Right atrium auricular region (tissue), 2 donors: Measurements from ENCODE around the gene USP36. TPM values are rescaled to one million over a fixed set of nuclear protein-coding genes. Genes with fewer than 3 reads are reported as not detected.

Experiments used
- DNase-seq: peaks from one replicate; pipeline ENCODE4 v3.0.0-alpha.2; 2019; ENCODE audit warnings: low spot score
- H3K27ac ChIP-seq, 2 donors: fragments of 200-600 bp; sonication (generic); 1 replicate in 1 of 2; 2 replicates in 1 of 2; pipeline ENCODE4 v1.5.1; 2016 to 2019
- H3K27me3 ChIP-seq, 2 donors: fragments of 200-600 bp; sonication (generic); one replicate each; pipeline versions ENCODE4 v1.5.1 to v1.6.0; 2017 to 2019
- H3K36me3 ChIP-seq: fragments of 200-600 bp; sonication (generic); one replicate; pipeline ENCODE4 v1.5.1; 2016
- H3K4me1 ChIP-seq, 2 donors: fragments of 200-600 bp; sonication (generic); one replicate each; pipeline versions ENCODE4 v1.5.1 to v1.6.0; 2017 to 2019
- H3K4me3 ChIP-seq, 2 donors: fragments of 200-600 bp; sonication (generic); 1 replicate in 1 of 2; 2 replicates in 1 of 2; pipeline ENCODE4 v1.5.1; 2017 to 2019; ENCODE audit warnings: mild to moderate bottlenecking in 1 of 2, moderate library complexity in 1 of 2
- H3K9me3 ChIP-seq, 2 donors: fragments of 200-600 bp; sonication (generic); one replicate each; pipeline ENCODE4 v1.5.1; 2019
- total RNA-seq, 2 donors: library from RNA; depleted of rRNA; stranded (reverse); fragments of >200 nt; gene quantifications; one replicate each; pipeline ENCODE4 v1.1.0, GENCODE V29; 2016
- TF ChIP-seq, protein P1 (sequence below), 2 donors: fragments of 200-600 bp; sonication (generic); IDR thresholded peaks; one replicate each; pipeline ENCODE4 v1.5.1; 2019; ENCODE audit warnings: antibody characterized with exemption in 2 of 2

USP36 gene
- total RNA-seq, 2 donors from 2014 or later = 15.4 to 18.1 TPM

DNA sequence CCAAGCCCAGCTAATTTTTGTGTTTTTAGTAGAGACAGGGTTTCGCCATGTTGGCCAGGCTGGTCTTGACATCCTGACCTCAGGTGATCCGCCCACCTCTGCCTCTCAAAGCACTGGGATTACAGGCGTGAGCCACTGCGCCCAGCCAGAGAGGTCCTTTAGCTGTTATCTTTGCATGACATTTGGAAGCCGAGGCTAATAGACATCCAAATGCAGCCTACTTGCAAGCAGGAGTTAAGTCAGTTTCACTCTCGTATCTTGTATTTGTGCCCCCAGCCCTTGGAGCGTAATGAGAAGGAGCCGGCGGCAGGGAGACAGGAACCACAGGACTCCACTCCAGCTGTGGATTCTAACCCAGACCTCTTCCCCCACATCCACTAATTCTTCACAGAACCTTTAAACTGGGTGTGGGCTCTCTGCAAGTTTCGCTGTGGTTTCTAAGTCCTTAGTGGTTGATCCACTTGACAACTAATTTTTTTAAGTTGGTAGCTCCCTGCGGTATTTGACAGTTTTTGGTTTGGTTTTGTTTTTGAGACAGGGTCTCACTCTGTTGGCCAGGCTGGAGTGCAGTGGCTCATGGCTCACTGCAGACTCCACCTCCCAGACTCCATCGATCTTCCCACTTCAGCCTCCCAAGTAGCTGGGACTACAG lies 55.5 kb downstream of the USP36 start:
- peaks cover 0 to 30% of the 10 kb centered on the region in 2 donors for H3K4me1 ChIP-seq

DNA sequence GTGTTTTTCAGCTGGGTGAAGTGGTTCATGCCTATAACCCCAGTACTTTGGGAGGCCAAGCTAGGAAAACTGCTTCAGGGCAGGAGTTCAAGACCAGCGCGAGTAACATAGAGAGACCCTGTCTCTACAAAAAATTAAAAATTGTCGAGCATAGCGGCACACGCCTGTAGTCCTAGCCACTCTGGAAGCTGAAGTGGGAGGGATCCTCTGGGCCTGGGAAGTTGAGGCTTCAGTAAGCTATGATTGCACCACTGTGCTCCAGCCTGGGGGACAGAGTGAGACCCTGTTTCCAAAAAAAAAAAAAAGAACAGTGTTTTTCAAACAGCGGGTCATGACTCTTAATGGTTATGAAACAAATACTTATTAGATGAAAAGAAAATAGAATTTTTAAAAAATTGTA lies 56.3 kb downstream of the USP36 start:
- no peak for DNase-seq
- TF ChIP-seq, protein P1, sequence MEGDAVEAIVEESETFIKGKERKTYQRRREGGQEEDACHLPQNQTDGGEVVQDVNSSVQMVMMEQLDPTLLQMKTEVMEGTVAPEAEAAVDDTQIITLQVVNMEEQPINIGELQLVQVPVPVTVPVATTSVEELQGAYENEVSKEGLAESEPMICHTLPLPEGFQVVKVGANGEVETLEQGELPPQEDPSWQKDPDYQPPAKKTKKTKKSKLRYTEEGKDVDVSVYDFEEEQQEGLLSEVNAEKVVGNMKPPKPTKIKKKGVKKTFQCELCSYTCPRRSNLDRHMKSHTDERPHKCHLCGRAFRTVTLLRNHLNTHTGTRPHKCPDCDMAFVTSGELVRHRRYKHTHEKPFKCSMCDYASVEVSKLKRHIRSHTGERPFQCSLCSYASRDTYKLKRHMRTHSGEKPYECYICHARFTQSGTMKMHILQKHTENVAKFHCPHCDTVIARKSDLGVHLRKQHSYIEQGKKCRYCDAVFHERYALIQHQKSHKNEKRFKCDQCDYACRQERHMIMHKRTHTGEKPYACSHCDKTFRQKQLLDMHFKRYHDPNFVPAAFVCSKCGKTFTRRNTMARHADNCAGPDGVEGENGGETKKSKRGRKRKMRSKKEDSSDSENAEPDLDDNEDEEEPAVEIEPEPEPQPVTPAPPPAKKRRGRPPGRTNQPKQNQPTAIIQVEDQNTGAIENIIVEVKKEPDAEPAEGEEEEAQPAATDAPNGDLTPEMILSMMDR (IDR thresholded peaks at IDR 0.05) = no peak
- Histone ChIP-seq H3K4me1 (peaks cover 0 to 29% of the 10 kb centered on the region in 2 donors), H3K9me3 (no peaks in the 10 kb centered on the region), H3K36me3 (no peaks in the 10 kb centered on the region), H3K27ac (no peak overlapping the region), H3K27me3 (no peaks in the 10 kb centered on the region), H3K4me3 (no peak overlapping the region)

More for the DNA sequence above, 55.5 kb downstream of the USP36 start:
- TF ChIP-seq, protein P1 (IDR thresholded peaks at IDR 0.05) = no peak
- Histone ChIP-seq H3K4me3 (no peak overlapping the region), H3K9me3 (no peaks in the 10 kb centered on the region), H3K27ac (no peak overlapping the region), H3K36me3 (no peaks in the 10 kb centered on the region), H3K27me3 (no peaks in the 10 kb centered on the region)
- DNase-seq = no peak

DNA sequence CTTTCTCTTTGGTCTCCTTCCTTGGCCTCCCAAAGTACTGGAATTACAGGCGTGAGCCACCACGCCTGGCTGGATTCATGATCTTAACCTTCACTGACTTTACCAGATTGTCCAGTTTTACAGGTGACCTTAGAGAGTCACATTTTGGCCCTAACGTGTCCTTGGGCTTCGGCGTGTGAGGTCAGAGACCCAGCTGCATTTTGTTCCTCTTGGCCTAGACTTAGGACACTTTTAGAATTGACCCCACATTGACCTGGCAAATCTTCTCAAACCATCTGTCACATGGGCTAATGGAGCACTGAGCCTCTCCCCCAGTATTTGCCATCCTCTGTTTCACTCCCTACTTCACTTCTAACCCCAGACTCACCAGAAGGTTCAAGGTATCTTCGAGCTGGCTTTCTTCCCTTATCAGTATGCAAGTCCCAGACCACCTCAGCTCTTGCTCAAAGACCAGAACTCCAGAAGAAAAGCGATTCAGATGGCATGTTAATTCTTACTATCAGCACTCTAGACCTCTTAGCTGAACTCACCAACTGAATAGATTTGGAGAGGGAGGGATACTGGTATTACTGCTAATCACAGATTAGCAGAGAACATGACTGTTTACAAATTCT lies 56.8 kb downstream of the USP36 start:
- TF ChIP-seq, protein P1 (IDR thresholded peaks at IDR 0.05) = no peak
- peak overlapping the region in 1 of 2 donors; percentile 92 for H3K27ac ChIP-seq
- H3K4me1 ChIP-seq = peaks cover 0 to 26% of the 10 kb centered on the region in 2 donors

DNA sequence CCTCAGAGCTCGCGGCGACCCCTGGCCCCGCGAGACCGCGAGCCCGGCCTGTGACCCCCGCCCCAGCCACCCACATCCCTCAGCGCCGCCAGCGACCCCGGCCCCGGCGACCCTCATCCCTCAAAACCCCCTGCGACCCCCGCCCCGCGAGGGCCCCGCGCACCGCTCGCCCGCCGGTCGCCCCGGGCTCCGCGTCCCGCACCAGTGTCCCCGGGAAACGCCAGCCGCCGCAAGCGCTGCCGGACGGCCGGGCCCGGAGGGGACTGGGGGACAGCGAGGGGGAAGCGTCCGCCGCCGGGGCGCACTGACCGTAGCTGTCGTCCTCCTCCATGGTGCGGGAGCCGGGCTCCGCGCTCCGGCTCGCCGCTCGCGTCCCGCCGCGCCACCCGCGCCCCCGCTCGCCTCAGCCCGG lies 58.7 kb downstream of the USP36 start, which contains the start of gene CYTH1:
Gene CYTH1, minus strand, starts transcription at position 381 of the 412 bp plus-strand sequence. Its CDS starts 50 bp downstream, at position 331.
- TF ChIP-seq, protein P1 (IDR thresholded peaks at IDR 0.05) = no peak
- Histone ChIP-seq H3K27me3 (no peaks in the 10 kb centered on the region), H3K9me3 (no peaks in the 10 kb centered on the region), H3K4me1 (peaks cover 0 to 26% of the 10 kb centered on the region in 2 donors), H3K4me3 (peak within 1 kb of the TSS; percentile 95 to 100), H3K27ac (peak within 1 kb of the TSS; percentile 96 to 97), H3K36me3 (no peaks in the 10 kb centered on the region)
- DNase-seq = no peak

More for the DNA sequence above, 56.8 kb downstream of the USP36 start:
- no peaks in the 10 kb centered on the region for H3K36me3 ChIP-seq
- DNase-seq = no peak
- no peaks in the 10 kb centered on the region for H3K9me3 ChIP-seq
- H3K27me3 ChIP-seq = no peaks in the 10 kb centered on the region
- H3K4me3 ChIP-seq = no peak overlapping the region

DNA sequence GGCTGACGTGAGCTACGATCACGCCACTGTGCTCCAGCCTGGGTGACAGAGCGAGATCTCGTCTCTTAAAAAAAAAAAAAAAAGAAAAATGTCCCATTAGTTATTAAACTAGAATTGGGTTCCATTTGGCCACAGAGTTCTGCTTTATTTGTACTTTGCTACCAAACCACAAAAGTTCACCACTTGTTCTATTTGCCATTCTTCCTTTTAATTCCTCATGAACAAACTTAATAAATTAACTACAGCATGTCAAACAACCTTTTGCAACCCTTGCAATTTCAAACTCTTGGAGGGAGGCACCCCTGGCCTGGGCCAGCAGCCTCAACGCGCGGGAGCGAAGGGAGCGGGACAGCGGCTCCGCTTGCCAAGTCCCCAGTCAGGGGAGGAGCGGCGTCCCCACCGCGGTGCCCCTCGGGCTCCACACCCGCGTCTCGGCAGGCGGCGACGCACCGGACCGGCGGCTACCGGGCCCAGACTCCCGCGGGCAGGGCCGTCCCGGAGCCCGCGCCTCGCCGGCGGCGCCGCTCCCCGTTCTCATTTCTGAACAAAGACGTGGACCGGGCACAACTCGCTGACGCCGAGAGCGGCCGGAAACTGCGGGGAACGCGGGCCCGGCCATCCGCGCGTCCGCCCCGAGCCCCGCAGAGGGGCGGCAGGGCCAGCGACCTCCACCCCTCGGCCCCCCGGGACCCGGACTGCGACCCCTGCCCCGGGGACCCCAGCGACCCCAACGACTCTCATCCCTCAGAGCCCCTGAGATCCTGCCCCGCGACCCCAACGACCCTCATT lies 59.3 kb downstream of the USP36 start:
- Histone ChIP-seq H3K27ac (peak overlapping the region; percentile 96 to 97), H3K27me3 (no peaks in the 10 kb centered on the region), H3K9me3 (no peaks in the 10 kb centered on the region), H3K36me3 (no peaks in the 10 kb centered on the region), H3K4me3 (peak overlapping the region; percentile 95 to 100), H3K4me1 (peaks cover 0 to 27% of the 10 kb centered on the region in 2 donors)
- no peak for DNase-seq
- TF ChIP-seq, protein P1 (IDR thresholded peaks at IDR 0.05) = no peak
